ENCODE data around the gene SURF4. TPM values are rescaled to one million over a fixed set of nuclear protein-coding genes. Genes with fewer than 3 reads are reported as not detected.

Gene SURF4
- total RNA-seq, 1 donor from 2014 or later: 57.0 TPM

DNA sequence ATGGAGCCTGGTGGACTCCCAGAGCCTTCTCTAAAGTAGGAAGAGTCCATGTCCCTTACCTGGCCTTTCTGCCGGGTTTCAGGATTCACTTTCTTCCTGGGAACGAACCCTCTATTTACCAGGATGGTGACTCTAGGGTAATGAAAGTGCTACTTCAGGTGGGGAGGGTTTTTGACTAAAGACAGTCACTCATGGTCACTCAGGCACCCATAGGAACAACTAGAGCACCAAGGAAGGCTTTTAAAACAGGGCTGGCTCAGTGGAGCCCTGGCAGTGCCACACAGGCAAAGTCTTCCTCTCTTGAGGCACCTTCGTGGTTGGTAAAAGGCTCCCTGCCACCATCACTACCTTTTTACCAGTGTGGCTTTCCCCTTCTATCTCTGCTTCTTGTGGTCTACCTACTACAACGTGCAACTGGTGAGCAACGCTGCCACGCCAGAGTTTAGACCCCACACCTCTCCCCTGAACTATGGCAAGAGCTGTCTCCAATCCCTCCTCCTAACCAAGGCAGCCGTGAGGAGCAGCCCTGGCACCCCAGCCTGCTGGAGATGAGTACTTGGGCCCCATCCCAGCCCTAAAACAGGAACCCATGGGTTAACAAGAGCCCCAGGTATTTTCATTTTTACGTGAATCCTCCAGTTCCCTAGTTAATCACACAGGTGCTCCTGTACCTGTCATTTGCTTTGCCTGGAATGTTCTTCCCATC, 23.1 kb downstream of the SURF4 start:
- DNase-seq (no peak), ATAC-seq (ENCODE audit: low read depth) (no peak)
- H3K9me3 Mint-ChIP-seq: no peaks in the 10 kb centered on the region
- H3K36me3 Mint-ChIP-seq (ENCODE audit: low read depth): peaks cover 62% of the 10 kb centered on the region
- no peak for TF ChIP-seq CTCF (IDR thresholded peaks at IDR 0.05)
- no peaks in the 10 kb centered on the region for H3K27me3 Mint-ChIP-seq
- peak overlapping the region; percentile 31 for H3K27ac Mint-ChIP-seq
- H3K4me3 Mint-ChIP-seq: no peak overlapping the region
- intact Hi-C loops (cut with micrococcal nuclease): no loop called here
- POLR2A ChIA-PET: interaction anchor here (0.6 to 1.5 kb wide), 5 partner anchors 11 to 21 kb away, joined by 3 to 8 read pairs (median 3); partner anchors contain the start of gene SURF6
- CTCF ChIA-PET: interaction anchor here (0.9 kb wide), 1 partner anchor 167 kb away, joined by 3 read pairs; no protein-coding TSS in a partner anchor
- H3K4me1 Mint-ChIP-seq: peaks cover 58% of the 10 kb centered on the region

GRCh38 chr9:133351908-133352634, 23.8 kb downstream of the SURF4 start:
- ATAC-seq (ENCODE audit: low read depth) (peak; percentile 8), DNase-seq (no peak)
- H3K36me3 Mint-ChIP-seq (ENCODE audit: low read depth): peaks cover 61% of the 10 kb centered on the region
- H3K4me3 Mint-ChIP-seq: no peak overlapping the region
- CTCF ChIA-PET: interaction anchor here (0.9 to 1.1 kb wide), 2 partner anchors 22 to 166 kb away, joined by 3 read pairs; no protein-coding TSS in a partner anchor
- peaks cover 53% of the 10 kb centered on the region for H3K4me1 Mint-ChIP-seq
- intact Hi-C loops (cut with micrococcal nuclease): no loop called here
- H3K9me3 Mint-ChIP-seq: no peaks in the 10 kb centered on the region
- no peak overlapping the region for H3K27ac Mint-ChIP-seq
- no peaks in the 10 kb centered on the region for H3K27me3 Mint-ChIP-seq
- POLR2A ChIA-PET: interaction anchor here (0.6 to 1.5 kb wide), 4 partner anchors 11 to 128 kb away, joined by 3 to 8 read pairs (median 4); no protein-coding TSS in a partner anchor
- TF ChIP-seq CTCF (IDR thresholded peaks at IDR 0.05): no peak

- intact Hi-C loops (cut with micrococcal nuclease): no loop called here
- no peaks in the 10 kb centered on the region for H3K9me3 Mint-ChIP-seq
- ATAC-seq (ENCODE audit: low read depth) (no peak), DNase-seq (no peak)
- H3K4me1 Mint-ChIP-seq: peaks cover 55% of the 10 kb centered on the region
- ChIA-PET CTCF (interaction anchor here (1.1 kb wide), 1 partner anchor 22 kb away, joined by 3 read pairs; no protein-coding TSS in a partner anchor), POLR2A (interaction anchor here (1.3 to 1.5 kb wide), 3 partner anchors 10 to 128 kb away, joined by 3 to 5 read pairs (median 3); no protein-coding TSS in a partner anchor)
- peaks cover 64% of the 10 kb centered on the region for H3K36me3 Mint-ChIP-seq (ENCODE audit: low read depth)
- no peak overlapping the region for H3K4me3 Mint-ChIP-seq
- TF ChIP-seq CTCF (IDR thresholded peaks at IDR 0.05): no peak
- H3K27ac Mint-ChIP-seq: no peak overlapping the region
- no peaks in the 10 kb centered on the region for H3K27me3 Mint-ChIP-seq
Measured at GRCh38 chr9:133351526-133351907, 24.3 kb downstream of the SURF4 start.

DNA sequence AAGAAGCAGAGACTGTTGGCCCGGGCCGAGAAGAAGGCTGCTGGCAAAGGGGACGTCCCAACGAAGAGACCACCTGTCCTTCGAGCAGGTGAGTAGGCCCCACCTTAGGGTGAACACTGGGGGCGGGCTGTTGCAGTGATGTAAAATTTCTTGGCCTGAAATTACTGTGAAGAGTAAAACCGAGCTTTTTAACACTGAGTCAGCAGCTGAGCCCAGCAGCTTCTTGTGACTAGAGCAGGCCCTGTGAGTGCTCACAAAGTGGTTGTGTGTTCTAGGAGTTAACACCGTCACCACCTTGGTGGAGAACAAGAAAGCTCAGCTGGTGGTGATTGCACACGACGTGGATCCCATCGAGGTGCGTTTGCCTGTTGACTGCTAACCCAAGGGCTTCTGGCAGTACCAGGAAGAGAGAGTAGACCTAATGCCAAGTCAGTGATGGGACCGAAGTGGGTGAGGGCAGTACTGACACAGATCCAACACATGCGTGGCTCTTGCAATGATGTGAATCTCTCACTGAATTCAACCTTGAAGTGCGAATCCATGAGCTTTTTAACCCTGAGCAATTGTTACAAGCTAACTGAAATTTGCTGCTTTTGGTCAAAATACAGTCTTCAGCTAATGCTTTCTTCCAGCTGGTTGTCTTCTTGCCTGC, 25.8 kb downstream of the SURF4 start:
- intact Hi-C loops (cut with micrococcal nuclease): loop anchor here (2.0 kb wide), 1 partner anchor 129 kb away; the partner anchor contains the start of gene SLC2A6
- peaks cover 55% of the 10 kb centered on the region for H3K4me1 Mint-ChIP-seq
- POLR2A ChIA-PET: interaction anchor here (0.7 kb wide), 1 partner anchor 129 kb away, joined by 3 read pairs; the partner anchor contains the start of gene SLC2A6
- no peak for TF ChIP-seq CTCF (IDR thresholded peaks at IDR 0.05)
- no peaks in the 10 kb centered on the region for H3K27me3 Mint-ChIP-seq
- CTCF ChIA-PET: interaction anchor here (1.4 kb wide), 1 partner anchor 9 kb away, joined by 5 read pairs; no protein-coding TSS in a partner anchor
- H3K36me3 Mint-ChIP-seq (ENCODE audit: low read depth): peaks cover 74% of the 10 kb centered on the region
- ATAC-seq (ENCODE audit: low read depth) (no peak), DNase-seq (no peak)
- peak overlapping the region; percentile 99 for H3K4me3 Mint-ChIP-seq
- H3K9me3 Mint-ChIP-seq: no peaks in the 10 kb centered on the region
- H3K27ac Mint-ChIP-seq: peak overlapping the region; percentile 96

Data from activated B cell treated with CpG ODN at 0.5 μM for 24 hours (primary cell).